Transverse colon (tissue), 4 donors: ENCODE results near the gene MROH2B. TPM values are rescaled to one million over a fixed set of nuclear protein-coding genes. Genes with fewer than 3 reads are reported as not detected.

ENCODE experiments used
- DNase-seq: peaks from one replicate; pipeline ENCODE4 v3.0.0-alpha.2; 2019
- H3K27ac ChIP-seq, 4 donors: fragments of 200-600 bp; sonication (generic); 2 replicates each; pipeline ENCODE4 v1.5.1; 2016 to 2018; ENCODE audit warnings: inconsistent platforms in 4 of 4
- H3K27me3 ChIP-seq: fragments of 200-600 bp; sonication (generic); 2 replicates; pipeline ENCODE4 v1.5.1; 2017; ENCODE audit warnings: inconsistent platforms
- H3K36me3 ChIP-seq, 4 donors: fragments of 200-600 bp; sonication (generic); 2 replicates each; pipeline ENCODE4 v1.5.1; 2017 to 2019; ENCODE audit warnings: inconsistent platforms in 4 of 4
- H3K4me1 ChIP-seq, 4 donors: fragments of 200-600 bp; sonication (generic); 2 replicates each; pipeline ENCODE4 v1.5.1; 2017 to 2020; ENCODE audit warnings: inconsistent platforms in 4 of 4
- H3K4me3 ChIP-seq, 4 donors: fragments of 200-600 bp; sonication (generic); 1 replicate in 1 of 4; 2 replicates in 3 of 4; pipeline versions ENCODE4 v1.5.1 to v1.6.1; 2017 to 2019; ENCODE audit warnings: inconsistent platforms in 4 of 4
- H3K9me3 ChIP-seq, 2 donors: fragments of 200-600 bp; sonication (generic); 2 replicates each; pipeline ENCODE4 v1.5.1; 2017 to 2019; ENCODE audit warnings: inconsistent platforms in 2 of 2
- CTCF ChIP-seq, 5 experiments: fragments of 200-600 bp in 3 of 5; fragments of 450-650 bp in 2 of 5; sonication (generic) in 3 of 5; IDR thresholded peaks; 1 replicate in 2 of 5; 2 replicates in 3 of 5; pipeline ENCODE4 v1.5.1; 2016 to 2017; ENCODE audit warnings: antibody characterized with exemption in 5 of 5, inconsistent platforms in 3 of 5, mild to moderate bottlenecking in 2 of 5, moderate library complexity in 1 of 5
- EP300 ChIP-seq: sonication (generic); formaldehyde crosslinking; IDR thresholded peaks from one replicate; pipeline ENCODE4 v1.6.1; 2017; ENCODE audit warnings: antibody characterized with exemption, low read depth
- POLR2A ChIP-seq: fragments of 450-650 bp; IDR thresholded peaks from one replicate; pipeline ENCODE4 v1.6.1; 2016; ENCODE audit warnings: antibody characterized with exemption, mild to moderate bottlenecking, moderate library complexity
- POLR2AphosphoS5 ChIP-seq, 3 donors: sonication (generic); formaldehyde crosslinking; IDR thresholded peaks; one replicate each; pipeline ENCODE4 v1.6.1; 2016; ENCODE audit warnings: antibody characterized with exemption in 3 of 3
- WGBS, 2 donors: methylation state at CpG; one replicate each; pipeline ENCODE4 v1.1.5; 2018; ENCODE audit warnings: low coverage in 1 of 2; 5-methylcytosine and 5-hydroxymethylcytosine counted together
- in situ Hi-C, 4 donors: fragments of 200-750 bp; cut with MboI; loops; one replicate each; pipeline versions ENCODE4 v1.15.0 to v1.15.1; 2017; ENCODE audit warnings: low sequenced_read_pairs in 3 of 4, low pct_ligation_motif_present in 1 of 4, low pct_unique_long_range_greater_than_20kb in 1 of 4
- intact Hi-C: fragments of 100-400 bp; cut with DNase I; formaldehyde crosslinking; loops from one replicate; pipeline ENCODE4 v1.15.1; 2023; ENCODE audit warnings: low total_unique reads
- total RNA-seq, 4 donors: library from RNA; depleted of rRNA; stranded (reverse); fragments of >200 nt; gene quantifications; one replicate each; pipeline ENCODE4 v1.1.0, GENCODE V29; 2016

The MROH2B gene
- total RNA-seq, 4 donors from 2014 or later: not detected

GRCh38 chr5:41097642-41098041, 26.5 kb upstream of the MROH2B start:
- no peak overlapping the region for H3K4me3 ChIP-seq
- in situ Hi-C loops (no loop called here), intact Hi-C loops (no loop called here)
- 63 to 70% methylated on average over 2 of the region's 2 CpGs for WGBS, 2 donors
- no peak overlapping the region for H3K27ac ChIP-seq
- no peaks in the 10 kb centered on the region for H3K36me3 ChIP-seq
- no peaks in the 10 kb centered on the region for H3K27me3 ChIP-seq
- no peaks in the 10 kb centered on the region for H3K9me3 ChIP-seq
- TF ChIP-seq CTCF (IDR thresholded peaks at IDR 0.05) (no peak), POLR2A (no peak), EP300 (no peak), POLR2AphosphoS5 (IDR thresholded peaks at IDR 0.05) (no peak)
- no peaks in the 10 kb centered on the region for H3K4me1 ChIP-seq
- no peak for DNase-seq

- intact Hi-C loops (no loop called here), in situ Hi-C loops (no loop called here)
- H3K27me3 ChIP-seq: no peaks in the 10 kb centered on the region
- 56 to 71% methylated on average over 4 to 5 of the region's 5 CpGs for WGBS, 2 donors
- DNase-seq: no peak
- TF ChIP-seq POLR2A (no peak), EP300 (no peak), POLR2AphosphoS5 (IDR thresholded peaks at IDR 0.05) (no peak), CTCF (IDR thresholded peaks at IDR 0.05) (no peak)
- H3K36me3 ChIP-seq: no peaks in the 10 kb centered on the region
- no peaks in the 10 kb centered on the region for H3K9me3 ChIP-seq
- H3K27ac ChIP-seq: no peak overlapping the region
- no peaks in the 10 kb centered on the region for H3K4me1 ChIP-seq
- H3K4me3 ChIP-seq: no peak overlapping the region
Measured at GRCh38 chr5:41095324-41096101, 24.4 kb upstream of the MROH2B start.

GRCh38 chr5:41094871-41095270, 23.7 kb upstream of the MROH2B start:
- H3K4me1 ChIP-seq: no peaks in the 10 kb centered on the region
- H3K36me3 ChIP-seq: no peaks in the 10 kb centered on the region
- H3K27ac ChIP-seq: no peak overlapping the region
- H3K27me3 ChIP-seq: no peaks in the 10 kb centered on the region
- 71 to 92% methylated on average over 1 to 2 of the region's 2 CpGs for WGBS, 2 donors
- no peaks in the 10 kb centered on the region for H3K9me3 ChIP-seq
- intact Hi-C loops: no loop called here
- in situ Hi-C loops: no loop called here
- TF ChIP-seq CTCF (IDR thresholded peaks at IDR 0.05): no peak
- no peak for TF ChIP-seq EP300
- TF ChIP-seq POLR2AphosphoS5 (IDR thresholded peaks at IDR 0.05): no peak
- no peak for TF ChIP-seq POLR2A
- no peak overlapping the region for H3K4me3 ChIP-seq
- DNase-seq: no peak

GRCh38 chr5:41093803-41094202, 22.7 kb upstream of the MROH2B start:
- TF ChIP-seq POLR2A (no peak), POLR2AphosphoS5 (IDR thresholded peaks at IDR 0.05) (no peak), CTCF (IDR thresholded peaks at IDR 0.05) (no peak), EP300 (no peak)
- no peak for DNase-seq
- Histone ChIP-seq H3K27ac (no peak overlapping the region), H3K4me3 (no peak overlapping the region), H3K36me3 (no peaks in the 10 kb centered on the region), H3K4me1 (no peaks in the 10 kb centered on the region), H3K27me3 (no peaks in the 10 kb centered on the region), H3K9me3 (no peaks in the 10 kb centered on the region)
- in situ Hi-C loops: no loop called here
- intact Hi-C loops: no loop called here
- 59 to 73% methylated on average over 1 of the region's 1 CpG for WGBS, 2 donors
